Mucosa of descending colon (tissue), 3 donors: ENCODE measurements around the gene SREBF2. TPM values are rescaled to one million over a fixed set of nuclear protein-coding genes. Genes with fewer than 3 reads are reported as not detected.

Source experiments
- ATAC-seq: fragments of 200-7000 bp; cut with Tn5 transposase; one replicate; pipeline ENCODE4 v1.9.1; 2020; ENCODE audit warnings: mild to moderate bottlenecking, moderate library complexity
- DNase-seq, 3 donors: peaks; one replicate each; pipeline ENCODE4 v3.0.0-alpha.2; 2020
- H3K36me3 ChIP-seq: fragments of 200-600 bp; one replicate; pipeline ENCODE4 v1.8.0; 2021; ENCODE audit warnings: low read depth, mild to moderate bottlenecking
- H3K4me1 ChIP-seq: fragments of 200-600 bp; one replicate; pipeline ENCODE4 v1.8.0; 2021; ENCODE audit warnings: low read depth, mild to moderate bottlenecking
- H3K4me3 ChIP-seq: fragments of 200-600 bp; one replicate; pipeline ENCODE4 v1.8.0; 2021; ENCODE audit warnings: mild to moderate bottlenecking
- H3K9me3 ChIP-seq: fragments of 200-600 bp; one replicate; pipeline ENCODE4 v1.8.0; 2021; ENCODE audit warnings: mild to moderate bottlenecking
- CTCF ChIP-seq: fragments of 200-600 bp; IDR thresholded peaks from one replicate; pipeline ENCODE4 v1.8.0; 2022; ENCODE audit warnings: antibody characterized with exemption, mild to moderate bottlenecking
- intact Hi-C, 2 donors: fragments of 100-400 bp; cut with DNase I in 1 of 2; cut with micrococcal nuclease in 1 of 2; formaldehyde crosslinking; loops; one replicate each; pipeline versions ENCODE4 v1.11.0 to v1.11.1; 2022; cut with DNase I, micrococcal nuclease
- total RNA-seq, 3 donors: library from RNA; stranded (reverse); fragmentation: NEBNext Ultra II Directional in 2 of 3; extraction: Animal tissue kit (Norgen Biotek cat#: 25700) in 2 of 3; gene quantifications; one replicate each; pipeline versions ENCODE4 v1.2.1 to v1.2.4, GENCODE V29; 2021 to 2023
- donor health status: DM: no; HTN: no; CAD: no; lungs with moderate emphysema.
- donor health status: DM: no; HTN: no; CAD: no.
- donor health status: DM: no; HTN: yes; CAD: no.

Gene SREBF2
- total RNA-seq, 3 donors from 2014 or later: 139 to 254 (median 169) TPM

- intact Hi-C loops: no loop called here
- DNase-seq (no peak), ATAC-seq (no peak)
- Histone ChIP-seq H3K4me3 (no peak overlapping the region), H3K4me1 (no peaks in the 10 kb centered on the region), H3K9me3 (no peaks in the 10 kb centered on the region), H3K36me3 (peaks cover 6% of the 10 kb centered on the region)
- TF ChIP-seq CTCF: no peak
Observed at GRCh38 chr22:41902016-41902415, 69.1 kb downstream of the SREBF2 start.

GRCh38 chr22:41902932-41903421, 70.1 kb downstream of the SREBF2 start:
- H3K36me3 ChIP-seq: peaks cover 6% of the 10 kb centered on the region
- no peak for TF ChIP-seq CTCF

GRCh38 chr22:41904450-41905410, 71.8 kb downstream of the SREBF2 start:
- no peak for TF ChIP-seq CTCF
- peaks cover 6% of the 10 kb centered on the region for H3K36me3 ChIP-seq

More at GRCh38 chr22:41902932-41903421, 70.1 kb downstream of the SREBF2 start:
- Histone ChIP-seq H3K4me3 (no peak overlapping the region), H3K4me1 (no peaks in the 10 kb centered on the region), H3K9me3 (no peaks in the 10 kb centered on the region)
- DNase-seq: no peak
- ATAC-seq: peak; percentile 5
- intact Hi-C loops: no loop called here

GRCh38 chr22:41905411-41906202, 72.7 kb downstream of the SREBF2 start:
- peaks cover 6% of the 10 kb centered on the region for H3K36me3 ChIP-seq
- ATAC-seq (no peak), DNase-seq (peak in 1 of 3 donors; percentile 41)
- intact Hi-C loops: no loop called here
- H3K4me3 ChIP-seq: no peak overlapping the region
- H3K4me1 ChIP-seq: peaks cover 13% of the 10 kb centered on the region
- no peaks in the 10 kb centered on the region for H3K9me3 ChIP-seq
- no peak for TF ChIP-seq CTCF

More at GRCh38 chr22:41904450-41905410, 71.8 kb downstream of the SREBF2 start:
- Histone ChIP-seq H3K9me3 (no peaks in the 10 kb centered on the region), H3K4me1 (peaks cover 4% of the 10 kb centered on the region), H3K4me3 (no peak overlapping the region)
- intact Hi-C loops: no loop called here
- no peak for ATAC-seq
- peak in 1 of 3 donors; percentile 51 for DNase-seq

GRCh38 chr22:41906822-41907221, 73.9 kb downstream of the SREBF2 start:
- DNase-seq: peak in 1 of 3 donors; percentile 17
- intact Hi-C loops: no loop called here
- ATAC-seq: no peak
- no peaks in the 10 kb centered on the region for H3K9me3 ChIP-seq
- H3K4me3 ChIP-seq: no peak overlapping the region
- H3K4me1 ChIP-seq: peaks cover 21% of the 10 kb centered on the region
- TF ChIP-seq CTCF: no peak
- H3K36me3 ChIP-seq: peaks cover 4% of the 10 kb centered on the region
